Lung microvascular endothelial cell (primary cell): ENCODE data around the gene PSMA7. TPM values are rescaled to one million over a fixed set of nuclear protein-coding genes. Genes with fewer than 3 reads are reported as not detected.
"Not testable (repeated sequence)": the region's sequence is repeated elsewhere in the genome, so short reads cannot be mapped to it uniquely, and the experiment has no call there.

Experiments used
- DNase-seq, 2 donors: peaks; one replicate each; pipeline versions ENCODE4 v3.0.0 to v3.0.0-alpha.2; 2010; ENCODE audit warnings: low read depth in 2 of 2
- total RNA-seq: library from RNA; depleted of rRNA; stranded (reverse); fragments of >200 nt; gene quantifications from 2 replicates; pipeline ENCODE4 v1.2.1, GENCODE V29; 2014

The PSMA7 gene
- total RNA-seq, 1 donor from 2014 or later, result 293 TPM

GRCh38 chr20:62120990-62121775, 22.0 kb downstream of the PSMA7 start:
- DNase-seq, result peak; percentile 50 to 52

- no peak for DNase-seq
Observed at GRCh38 chr20:62120365-62120762, 22.8 kb downstream of the PSMA7 start.

- no peak for DNase-seq
Observed at GRCh38 chr20:62119591-62120364, 23.4 kb downstream of the PSMA7 start.

GRCh38 chr20:62119115-62119514, 24.1 kb downstream of the PSMA7 start:
- DNase-seq, result no peak

GRCh38 chr20:62118113-62119043, 24.8 kb downstream of the PSMA7 start:
- DNase-seq, result no peak

GRCh38 chr20:62117658-62118057, 25.5 kb downstream of the PSMA7 start:
- DNase-seq, result no peak

GRCh38 chr20:62117362-62117646, 25.9 kb downstream of the PSMA7 start:
- DNase-seq, result no peak

GRCh38 chr20:62116558-62117361, 26.4 kb downstream of the PSMA7 start:
- DNase-seq, result no peak

- DNase-seq, result not testable (repeated sequence)
Observed at GRCh38 chr20:62115800-62116407, 27.3 kb downstream of the PSMA7 start.

GRCh38 chr20:62114894-62115293, 28.3 kb downstream of the PSMA7 start:
- no peak for DNase-seq

- DNase-seq, result no peak
Observed at GRCh38 chr20:62112368-62112767, 30.8 kb downstream of the PSMA7 start.

GRCh38 chr20:62111148-62111547, 32.0 kb downstream of the PSMA7 start:
- DNase-seq, result no peak

- no peak for DNase-seq
Observed at GRCh38 chr20:62105592-62105991, 37.6 kb downstream of the PSMA7 start.

- no peak for DNase-seq
Observed at GRCh38 chr20:62104791-62105345, 38.3 kb downstream of the PSMA7 start.

GRCh38 chr20:62104234-62104789, 38.9 kb downstream of the PSMA7 start:
- DNase-seq, result no peak

- DNase-seq, result no peak
Observed at GRCh38 chr20:62103508-62104233, 39.5 kb downstream of the PSMA7 start.

- no peak for DNase-seq
Observed at GRCh38 chr20:62101078-62101477, 42.1 kb downstream of the PSMA7 start.

- no peak for DNase-seq
Observed at GRCh38 chr20:62097881-62098407, 45.2 kb downstream of the PSMA7 start.
